Stimulated activated CD8-positive, alpha-beta memory T cell treated with anti-CD3 and anti-CD28 coated beads, Interleukin-12 subunit alpha, Interleukin-12 subunit beta, amount 100 ng/mL, for 24 hours (primary cell): ENCODE data around the gene DRAXIN.

Experiments
- DNase-seq: peaks from one replicate; pipeline ENCODE4 v3.0.0-alpha.2; 2020; ENCODE audit errors: extremely low read depth

DRAXIN gene

DNA sequence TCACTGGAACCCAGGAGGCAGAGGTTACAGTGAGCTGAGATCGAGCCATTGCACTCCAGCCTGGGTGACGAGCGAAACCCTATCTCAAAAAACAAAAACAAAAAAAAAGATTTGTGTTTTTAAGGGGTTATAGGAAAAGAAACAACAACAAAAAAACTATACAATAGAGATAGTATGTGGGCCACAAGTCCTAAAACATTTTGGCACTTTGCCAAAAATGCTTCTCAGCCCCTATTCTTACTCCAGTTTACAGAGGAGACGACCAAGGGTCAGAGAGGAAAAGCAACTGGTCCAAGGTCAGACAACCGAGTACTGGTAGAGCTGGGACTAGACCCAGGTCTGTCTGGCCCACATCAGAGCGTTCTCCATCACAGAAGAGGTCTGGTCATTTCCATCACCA is 33.9 kb upstream of the DRAXIN start:
- DNase-seq: no peak

DNA sequence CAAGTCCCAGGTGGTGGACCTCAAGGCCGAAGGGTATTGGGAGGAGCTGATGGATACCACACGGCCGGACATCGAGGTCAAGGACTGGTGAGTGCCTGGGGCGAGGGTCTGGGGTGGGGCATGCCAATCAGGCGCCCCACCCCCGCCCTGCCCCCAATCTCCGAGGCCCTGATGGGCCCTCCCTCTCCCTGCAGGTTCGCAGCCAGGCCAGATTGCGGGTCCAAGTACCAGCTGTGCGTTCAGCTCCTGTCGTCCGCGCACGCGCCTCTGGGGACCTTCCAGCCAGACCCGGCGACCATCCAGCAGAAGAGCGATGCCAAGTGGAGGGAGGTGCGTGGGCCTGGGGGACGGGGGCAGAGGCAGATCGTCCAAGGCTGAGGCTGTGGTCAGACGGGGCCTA is 33.0 kb upstream of the DRAXIN start:
- DNase-seq: no peak

DNA sequence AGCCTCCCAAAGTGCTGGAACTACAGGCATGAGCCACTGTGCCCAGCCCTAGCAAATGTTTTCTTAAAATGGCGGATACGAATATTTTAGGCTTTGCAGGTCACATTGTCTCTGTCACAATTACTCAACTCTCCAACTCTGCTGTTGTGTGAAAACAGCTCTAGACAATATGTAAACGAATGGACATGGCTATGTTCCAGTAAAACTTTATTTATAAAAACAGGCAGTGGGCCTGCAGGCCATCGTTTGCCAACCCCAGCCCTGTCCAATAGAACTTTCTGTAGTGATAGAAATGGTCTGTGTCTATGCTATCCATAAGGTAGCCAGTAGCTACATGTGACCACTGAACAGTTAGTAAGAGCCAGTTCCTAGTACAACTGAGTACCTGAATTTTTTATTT is 31.8 kb upstream of the DRAXIN start:
- DNase-seq: no peak

DNA sequence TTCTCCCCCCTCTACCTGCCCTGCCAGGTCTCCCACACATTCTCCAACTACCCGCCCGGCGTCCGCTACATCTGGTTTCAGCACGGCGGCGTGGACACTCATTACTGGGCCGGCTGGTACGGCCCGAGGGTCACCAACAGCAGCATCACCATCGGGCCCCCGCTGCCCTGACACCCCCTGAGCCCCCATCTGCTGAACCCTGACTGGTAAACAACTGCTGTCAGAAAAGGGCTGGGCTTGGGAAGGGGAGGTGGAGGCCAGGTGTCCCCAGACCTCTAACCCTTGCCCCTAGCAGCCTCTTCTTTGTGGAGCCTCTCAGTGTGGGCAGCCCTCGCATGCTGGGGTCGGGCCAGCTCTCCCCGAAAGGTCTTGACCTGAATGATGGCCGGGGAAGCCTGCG is 30.4 kb upstream of the DRAXIN start:
- no peak for DNase-seq

DNA sequence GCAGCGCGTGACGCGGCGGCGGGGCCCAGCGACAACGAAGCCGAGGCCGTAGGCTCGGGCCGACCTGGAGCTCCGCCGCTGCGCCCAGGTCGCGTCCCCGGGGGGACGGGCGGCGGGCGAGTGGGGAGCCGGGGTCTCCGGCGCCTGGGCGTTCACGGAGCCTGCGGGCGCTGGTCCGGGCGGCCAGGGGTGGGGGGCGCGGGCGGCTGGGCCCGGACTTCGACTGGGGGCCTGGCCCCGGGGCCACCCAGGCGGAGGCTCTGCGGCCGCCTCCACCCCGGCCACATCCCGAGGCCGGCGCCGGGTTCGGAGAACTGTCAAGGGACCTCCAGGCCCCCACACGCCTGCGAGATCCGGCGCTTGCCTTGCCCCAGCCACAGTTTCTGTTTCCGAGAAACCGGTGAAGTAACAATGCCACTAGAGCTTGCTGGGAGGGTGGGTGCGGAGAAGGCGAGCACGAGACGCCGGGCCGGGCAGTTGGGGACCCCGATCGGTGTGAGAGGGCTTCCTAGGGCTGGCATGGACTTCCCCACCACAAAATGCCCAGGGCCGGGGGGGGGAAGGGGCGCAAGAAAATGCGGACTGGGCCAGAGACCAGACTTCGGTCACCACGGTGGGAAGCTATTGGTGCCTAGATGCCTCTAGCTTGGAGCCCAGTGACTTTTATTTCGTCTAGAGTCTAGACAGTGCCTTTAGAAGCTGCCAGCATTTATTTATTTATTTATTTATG is 27.0 kb upstream of the DRAXIN start:
- DNase-seq: no peak

DNA sequence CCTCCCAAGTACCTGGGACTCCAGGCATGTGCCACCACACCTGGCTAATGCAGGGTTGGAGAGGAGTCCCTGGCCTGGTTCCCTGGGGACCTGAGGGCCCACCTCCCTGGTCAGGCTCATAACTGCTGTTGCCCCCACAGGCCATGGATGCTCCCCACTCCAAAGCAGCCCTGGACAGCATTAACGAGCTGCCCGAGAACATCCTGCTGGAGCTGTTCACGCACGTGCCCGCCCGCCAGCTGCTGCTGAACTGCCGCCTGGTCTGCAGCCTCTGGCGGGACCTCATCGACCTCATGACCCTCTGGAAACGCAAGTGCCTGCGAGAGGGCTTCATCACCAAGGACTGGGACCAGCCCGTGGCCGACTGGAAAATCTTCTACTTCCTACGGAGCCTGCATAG is 23.0 kb upstream of the DRAXIN start:
- DNase-seq: no peak

DNA sequence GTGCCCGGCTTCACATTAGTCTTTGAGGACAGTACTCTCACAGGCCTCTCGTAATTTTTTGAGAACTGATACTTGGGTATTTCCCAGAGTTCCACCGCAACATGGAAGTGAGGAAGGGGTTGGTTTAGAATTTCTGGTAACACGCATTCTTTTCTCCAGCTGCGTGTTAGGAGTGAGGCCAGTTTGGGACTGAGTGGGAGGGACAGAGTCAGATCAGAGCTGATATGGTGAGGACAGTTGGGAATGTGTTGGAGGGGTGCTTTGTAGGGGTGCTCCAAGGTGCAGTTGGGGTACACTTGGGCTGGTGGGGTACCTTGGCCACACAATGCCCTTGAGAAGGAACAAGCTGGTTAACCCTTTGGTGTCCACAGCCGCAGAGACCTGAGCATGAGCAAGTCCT is 20.8 kb upstream of the DRAXIN start:
- no peak for DNase-seq

DNA sequence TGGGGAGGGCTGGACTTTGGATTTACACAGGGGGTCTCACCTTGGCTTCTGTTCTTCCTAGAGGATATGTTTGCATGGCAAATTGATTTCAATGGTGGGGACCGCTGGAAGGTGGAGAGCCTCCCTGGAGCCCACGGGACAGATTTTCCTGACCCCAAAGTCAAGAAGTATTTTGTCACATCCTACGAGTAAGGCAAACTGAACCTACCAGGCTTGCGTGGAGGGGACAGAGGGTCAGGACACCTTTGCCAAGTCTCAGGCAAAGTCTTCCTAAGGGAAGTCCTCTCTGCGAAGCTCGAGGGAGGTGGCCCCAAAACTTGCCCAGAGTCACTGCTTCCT is 20.3 kb upstream of the DRAXIN start:
- DNase-seq: no peak

DNA sequence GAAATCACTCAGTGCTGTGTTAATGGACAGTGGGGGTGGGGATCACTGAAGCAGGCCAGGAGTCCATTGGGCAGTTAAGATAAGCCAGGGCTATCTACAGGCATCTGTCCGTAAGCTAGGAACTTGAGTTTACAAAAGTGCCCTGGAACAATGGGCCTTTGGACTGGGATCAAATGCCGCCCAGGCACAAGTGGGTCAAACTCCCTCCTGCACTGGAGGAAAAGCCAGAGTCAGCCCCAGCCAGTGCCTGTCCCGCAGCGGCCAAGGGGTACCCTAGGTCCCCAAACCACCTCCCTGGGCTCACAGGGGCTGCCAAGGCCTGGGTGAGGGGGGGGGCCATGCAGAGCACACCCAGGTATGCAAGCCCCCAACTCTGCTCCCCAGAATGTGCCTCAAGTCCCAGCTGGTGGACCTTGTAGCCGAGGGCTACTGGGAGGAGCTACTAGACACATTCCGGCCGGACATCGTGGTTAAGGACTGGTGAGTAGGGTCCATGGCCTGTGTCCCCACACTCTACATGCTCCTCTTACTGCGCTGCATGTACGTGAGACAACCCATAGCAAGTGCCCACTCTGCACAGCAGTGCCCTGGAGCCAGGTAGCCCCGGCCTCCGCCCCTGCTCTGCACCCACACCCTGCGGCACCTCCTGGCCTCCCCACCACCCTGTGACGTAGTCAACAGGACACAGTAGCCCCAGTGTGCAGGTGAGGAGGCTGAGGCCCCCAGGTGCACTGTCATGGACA is 19.8 kb upstream of the DRAXIN start:
- no peak for DNase-seq

DNA sequence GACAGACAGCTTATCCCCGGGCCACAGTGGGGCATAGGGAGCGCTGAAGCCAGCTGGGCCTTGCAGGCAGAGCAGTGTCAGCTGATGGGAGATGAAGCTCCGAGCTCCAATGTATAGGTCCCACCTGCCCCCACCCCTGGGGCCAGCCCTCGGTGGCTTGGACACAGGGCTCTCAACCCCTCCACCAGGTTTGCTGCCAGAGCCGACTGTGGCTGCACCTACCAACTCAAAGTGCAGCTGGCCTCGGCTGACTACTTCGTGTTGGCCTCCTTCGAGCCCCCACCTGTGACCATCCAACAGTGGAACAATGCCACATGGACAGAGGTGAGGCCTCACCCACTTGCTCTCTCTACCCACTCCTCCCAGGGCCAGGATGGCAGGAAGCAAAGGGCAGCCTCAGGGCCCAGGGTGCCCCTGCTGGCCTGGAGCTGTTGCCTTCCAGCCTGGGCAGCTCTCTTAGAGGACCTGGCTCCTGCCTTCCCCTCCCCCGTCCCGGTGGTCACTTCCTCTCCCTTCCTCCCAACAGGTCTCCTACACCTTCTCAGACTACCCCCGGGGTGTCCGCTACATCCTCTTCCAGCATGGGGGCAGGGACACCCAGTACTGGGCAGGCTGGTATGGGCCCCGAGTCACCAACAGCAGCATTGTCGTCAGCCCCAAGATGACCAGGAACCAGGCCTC is 18.3 kb upstream of the DRAXIN start:
- no peak for DNase-seq

DNA sequence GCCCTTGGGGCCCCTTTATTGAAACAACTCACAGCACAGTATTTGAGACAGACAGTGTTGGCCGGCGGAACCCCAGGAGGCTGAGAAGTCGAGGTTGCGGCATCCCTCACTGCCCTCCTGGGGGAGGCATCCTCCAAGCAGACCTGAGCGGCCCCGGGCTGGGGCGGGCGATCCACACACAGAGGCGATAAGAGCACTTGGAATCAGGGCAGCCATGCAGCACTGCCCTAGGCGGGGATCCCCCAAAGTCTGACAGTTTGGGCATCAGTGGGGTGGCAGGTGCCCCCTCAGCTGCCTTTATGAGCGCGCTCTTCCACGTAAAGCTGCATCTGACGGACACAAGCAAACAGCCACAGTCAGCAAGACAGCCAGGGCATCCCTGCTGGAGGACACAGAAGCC is 17.0 kb upstream of the DRAXIN start:
- no peak for DNase-seq

DNA sequence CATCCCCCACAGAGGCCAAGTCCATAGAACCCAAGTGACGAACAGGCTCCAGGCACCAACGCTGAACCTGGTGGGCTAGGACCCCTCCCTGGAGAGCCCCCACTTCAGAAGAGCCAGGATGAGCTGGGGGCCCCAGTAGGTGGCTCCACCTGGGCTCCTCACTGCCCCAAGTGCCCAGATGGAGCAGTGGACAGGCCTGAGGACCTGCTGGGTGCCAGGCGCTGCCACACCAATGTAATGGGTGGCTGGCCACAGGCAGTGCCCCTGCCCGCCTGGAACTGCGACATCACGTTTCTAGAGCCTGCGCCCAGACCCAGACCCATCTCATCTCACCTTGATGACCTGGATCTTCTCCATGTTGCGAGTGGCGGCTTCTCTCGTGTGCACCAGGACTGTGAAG is 16.2 kb upstream of the DRAXIN start:
- DNase-seq: no peak

DNA sequence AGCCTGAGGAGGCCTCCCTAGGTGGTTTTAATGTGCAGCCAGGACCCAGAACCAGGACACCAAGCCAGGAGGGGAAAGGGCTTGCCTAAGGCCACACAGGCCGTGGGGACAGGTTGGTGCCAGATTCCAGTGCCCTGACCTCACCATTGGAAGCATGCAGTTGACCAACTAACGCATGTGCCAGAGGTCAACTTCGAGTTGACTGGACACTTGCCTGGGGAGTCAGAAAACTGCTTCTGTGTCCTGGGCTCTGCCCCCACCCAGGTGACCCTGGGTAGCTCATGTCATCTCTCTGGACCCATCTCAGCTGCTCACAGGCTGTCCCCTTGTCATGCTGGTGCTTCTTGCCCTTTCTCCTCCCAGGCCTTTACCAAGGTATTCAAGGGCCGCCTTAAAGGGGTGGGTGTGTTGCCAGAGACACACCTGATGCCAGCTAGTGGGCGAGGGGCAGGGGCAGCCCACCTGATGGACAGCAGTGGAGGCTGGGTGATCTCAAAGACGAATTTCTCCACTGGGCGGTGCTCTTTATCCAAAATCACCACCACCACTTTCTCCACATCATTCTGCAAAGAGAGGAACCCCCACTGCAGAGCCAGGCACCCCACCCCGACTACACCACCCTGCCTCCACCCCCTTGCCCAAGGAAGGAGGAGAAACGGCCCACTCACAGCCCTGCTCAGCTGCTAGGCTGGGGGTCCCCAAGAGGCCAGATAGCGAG is 15.0 kb upstream of the DRAXIN start:
- DNase-seq: no peak

DNA sequence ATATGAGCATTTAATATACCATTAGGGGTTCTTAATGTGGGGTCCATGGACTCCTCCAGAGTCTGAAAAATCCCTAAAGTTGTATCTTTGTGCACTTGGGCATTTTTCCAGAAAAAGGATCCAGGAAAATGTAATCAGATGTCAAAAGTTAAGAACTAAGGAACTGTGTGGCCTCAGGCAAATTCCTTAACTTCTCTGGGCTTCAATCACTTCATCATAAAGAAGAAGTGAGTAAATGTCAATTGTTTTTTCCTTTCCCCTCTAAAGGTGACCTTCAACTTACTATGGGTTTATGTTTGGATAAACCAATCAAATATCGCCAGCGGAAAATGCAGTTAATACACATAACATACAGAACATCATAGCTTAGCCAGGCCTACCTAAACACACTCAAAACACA is 13.1 kb upstream of the DRAXIN start:
- no peak for DNase-seq

DNA sequence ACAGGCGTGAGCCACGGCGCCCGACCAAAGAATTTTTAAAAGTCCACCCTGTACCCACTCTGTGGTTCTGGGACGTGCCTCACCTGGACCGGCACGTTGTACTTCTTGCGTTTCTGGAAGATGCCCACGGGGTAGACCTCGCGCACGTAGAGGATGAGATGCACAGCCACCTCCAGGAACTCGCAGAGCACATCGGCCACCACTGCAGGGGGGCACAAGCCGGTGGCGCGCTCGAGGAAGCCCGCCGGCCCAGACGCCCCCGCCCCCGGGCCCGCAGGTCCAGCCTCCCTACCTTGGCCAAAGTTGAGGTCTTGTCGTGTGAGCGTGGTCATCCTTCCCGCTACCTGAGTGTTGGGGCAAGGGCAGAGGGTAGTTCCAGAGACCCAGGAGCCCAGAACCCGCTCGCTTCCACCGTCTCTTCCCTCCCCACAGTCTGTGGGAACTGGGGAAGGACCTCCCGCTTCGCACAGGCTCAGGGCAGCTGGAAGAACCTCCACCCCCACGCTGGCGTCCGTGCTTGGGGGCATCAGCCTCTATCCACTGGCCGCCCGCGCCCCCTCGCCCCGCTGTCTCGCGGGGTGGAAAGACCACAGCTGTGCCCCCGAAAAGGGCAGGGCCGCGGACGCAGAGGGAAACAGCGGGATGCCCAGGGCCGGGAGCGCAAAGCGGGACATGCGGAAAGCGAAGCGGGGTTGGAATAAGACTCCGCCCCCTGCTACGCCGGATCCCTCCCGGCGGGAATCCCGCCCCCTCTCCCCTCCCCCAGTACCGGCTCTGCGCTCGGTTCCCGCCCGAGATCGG is 11.0 kb upstream of the DRAXIN start:
- DNase-seq: no peak

DNA sequence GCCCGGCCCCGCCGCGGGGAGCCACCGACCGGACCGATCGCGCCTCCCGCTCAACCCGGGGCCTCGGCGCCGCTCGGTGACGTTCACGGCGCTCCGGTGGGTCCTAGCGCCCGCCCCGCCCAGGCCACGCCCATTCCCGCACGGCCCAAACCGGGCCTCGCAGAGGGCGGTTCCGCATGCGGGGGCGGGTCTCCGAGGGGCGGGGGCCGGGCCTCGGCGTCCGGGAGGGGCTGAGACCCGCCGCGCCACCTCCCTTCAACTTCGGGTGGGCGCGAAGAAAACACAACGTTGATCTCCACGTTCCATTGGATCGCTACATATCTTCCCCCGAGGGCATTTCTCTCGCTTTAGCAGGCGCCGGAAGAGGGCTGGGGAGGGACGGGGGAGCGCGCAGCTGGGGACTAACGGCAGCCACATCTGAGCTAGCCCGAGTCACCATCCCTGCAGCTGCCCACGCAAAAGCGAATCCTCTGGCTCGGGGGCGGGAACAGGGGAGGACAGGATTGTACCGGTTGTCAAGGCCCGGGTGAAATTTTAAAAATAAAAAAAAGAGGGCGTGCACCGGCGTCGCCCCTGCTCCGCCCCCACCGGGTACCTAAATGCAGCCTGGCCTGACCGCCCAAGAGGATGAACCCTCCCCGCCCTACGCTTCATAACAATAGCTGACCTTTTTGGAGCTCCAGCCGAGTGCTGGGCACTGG is 10.3 kb upstream of the DRAXIN start, which contains the start of gene MAD2L2:
Gene MAD2L2 (minus strand): TSS at position 78 of the 701 bp plus-strand sequence. CDS start 547 bp downstream, outside the sequence.
- peak; percentile 77 for DNase-seq

DNA sequence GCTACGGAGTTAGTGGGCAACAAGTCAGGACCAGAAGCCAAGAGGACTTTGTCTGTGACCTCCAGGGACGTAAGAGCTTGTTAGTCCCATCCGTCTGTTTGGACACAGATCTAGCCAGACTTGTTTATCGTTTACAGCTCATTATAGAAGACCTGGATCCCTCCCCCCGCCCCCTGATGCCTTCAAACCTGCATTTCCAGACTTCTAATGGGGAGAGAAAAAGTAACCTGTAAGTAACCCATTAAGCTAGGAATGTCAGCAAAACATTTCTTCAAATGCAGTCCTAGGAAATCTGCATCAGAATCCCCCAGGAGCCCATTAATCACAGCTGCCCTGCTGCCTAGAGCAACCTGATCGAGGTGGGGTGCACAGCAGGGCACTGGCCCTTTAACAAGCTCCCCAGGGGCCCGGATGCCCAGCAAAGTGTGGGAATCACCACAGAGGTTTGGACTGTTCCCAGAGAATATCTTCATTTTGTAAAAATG is 9.2 kb upstream of the DRAXIN start:
- DNase-seq: no peak

DNA sequence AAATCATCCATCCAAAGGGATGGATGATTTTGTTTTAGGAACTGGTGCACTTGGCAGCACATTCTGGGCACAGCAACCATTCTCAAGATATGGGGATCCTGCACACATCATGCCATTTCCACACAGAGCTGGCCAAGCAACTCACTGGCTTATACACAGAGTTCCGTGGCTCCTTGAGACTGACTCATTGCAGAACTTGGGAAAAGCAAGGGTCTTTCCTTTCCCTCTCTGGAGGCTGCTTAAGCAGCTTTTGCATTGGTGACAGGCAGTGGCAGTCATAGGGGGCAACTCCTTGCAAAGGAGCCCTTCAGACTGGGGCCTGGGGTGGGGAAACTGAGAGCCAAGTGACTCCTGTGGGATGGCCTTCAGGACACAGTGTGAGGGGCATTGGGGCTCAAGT is 8.7 kb upstream of the DRAXIN start:
- no peak for DNase-seq

DNA sequence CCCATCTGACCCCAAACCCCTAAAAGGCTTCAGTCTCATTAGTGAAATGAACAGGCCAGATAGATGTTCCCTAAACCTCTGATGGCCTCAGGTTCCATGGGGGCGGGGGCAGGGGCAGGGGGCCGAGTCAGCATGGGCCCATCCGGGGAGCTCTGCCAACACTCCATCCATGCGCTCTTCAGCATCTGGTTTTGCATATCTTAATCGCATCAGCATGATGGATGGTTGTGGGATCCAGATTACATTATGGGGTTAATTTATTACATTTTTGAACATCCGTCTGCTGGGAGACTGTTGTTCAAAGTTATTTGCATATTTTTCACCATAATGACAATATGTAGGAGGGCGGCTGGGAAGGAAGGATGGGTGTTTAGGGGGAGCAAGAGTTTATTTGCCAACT is 7.4 kb upstream of the DRAXIN start:
- no peak for DNase-seq

DNA sequence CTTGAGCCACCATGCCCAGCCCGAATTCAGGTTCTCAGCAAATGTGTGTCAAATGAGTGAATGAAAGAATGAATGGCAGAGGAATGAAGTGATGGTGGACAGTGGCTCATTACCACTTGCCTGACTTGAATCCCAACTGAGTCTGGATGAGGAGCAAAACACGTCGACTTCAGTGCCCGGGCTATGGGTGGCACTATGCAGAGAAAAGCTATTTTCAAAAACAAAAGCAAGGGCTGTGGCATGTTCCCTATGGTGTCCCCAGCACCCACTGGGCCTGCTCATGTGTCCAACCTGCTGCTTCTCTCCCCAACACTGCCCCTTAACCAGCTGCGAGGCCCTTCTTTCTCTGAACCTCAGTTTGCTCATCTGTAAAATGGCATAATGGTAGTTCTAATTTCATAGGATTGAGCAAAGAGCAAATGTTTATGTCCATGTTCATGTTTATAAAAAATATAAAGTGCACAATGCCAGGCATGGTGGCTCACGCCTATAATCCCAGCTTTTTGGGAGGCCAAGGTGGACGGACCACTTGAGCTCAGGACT is 6.2 kb upstream of the DRAXIN start:
- no peak for DNase-seq
